HG02571 (cell line): ENCODE data around the gene RERG.

Experiments
- ATAC-seq: cut with Tn5 transposase; IDR thresholded peaks from one replicate; pipeline ENCODE4 v1.9.1; 2021; ENCODE audit warnings: mild to moderate bottlenecking, moderate library complexity; ENCODE audit not compliant: unreplicated experiment

Gene RERG

DNA sequence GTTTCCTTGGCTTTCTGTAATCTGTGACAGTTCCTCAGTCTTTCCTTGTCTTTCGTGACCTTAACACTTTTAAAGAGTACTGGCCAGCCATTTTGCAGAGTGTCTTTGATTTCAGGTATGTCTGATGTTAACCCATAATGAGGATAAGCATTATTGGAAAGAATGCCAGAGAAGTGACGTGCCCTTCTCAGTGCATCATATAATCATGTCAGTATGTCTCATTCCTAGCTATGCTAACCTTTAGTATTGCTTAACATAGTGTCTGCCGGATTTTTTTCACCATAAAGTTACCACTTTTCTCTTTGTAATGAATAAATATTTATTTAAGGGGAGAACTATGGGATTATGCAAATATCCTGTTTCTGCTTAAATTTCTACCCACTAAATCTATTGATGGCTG, 28.5 kb downstream of the RERG start:
- no peak for ATAC-seq

DNA sequence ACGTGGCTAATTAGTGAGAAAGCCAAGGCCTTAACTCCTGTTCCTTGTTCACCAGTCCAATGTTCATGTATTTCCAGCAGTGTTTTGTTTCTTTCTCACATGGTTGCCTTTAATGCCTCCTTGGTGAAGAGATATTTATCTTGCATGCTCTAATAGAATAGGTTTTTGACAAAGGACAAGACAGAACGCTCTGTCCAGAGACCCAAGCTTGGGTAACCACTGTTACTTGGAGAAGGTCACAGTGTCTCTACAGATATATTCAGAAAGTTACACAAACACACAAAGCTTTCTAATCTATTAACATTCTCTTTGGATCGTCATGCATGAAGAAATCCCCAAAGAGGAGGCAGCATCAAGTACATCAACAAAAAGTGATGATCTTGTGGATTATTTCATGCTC, 33.1 kb downstream of the RERG start:
- no peak for ATAC-seq

DNA sequence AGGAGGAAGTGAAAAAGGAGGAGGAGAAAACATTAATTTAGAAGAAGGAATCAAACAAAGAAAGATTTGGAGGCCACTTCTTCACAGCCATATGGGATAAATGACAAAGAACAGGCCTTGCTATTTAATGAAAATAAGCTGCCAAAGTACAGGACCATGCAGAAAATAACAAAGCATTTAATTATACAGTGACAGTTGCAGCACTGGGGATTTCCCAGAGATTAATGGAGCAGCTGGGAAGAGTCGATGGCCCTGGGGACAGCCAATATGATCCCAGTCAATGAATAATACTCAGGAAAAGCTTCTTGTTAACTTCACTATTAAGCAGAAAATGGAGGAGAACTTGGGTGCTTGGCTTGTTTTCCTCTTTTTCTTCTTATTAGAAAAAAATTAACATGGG, 34.6 kb downstream of the RERG start:
- ATAC-seq, result no peak

DNA sequence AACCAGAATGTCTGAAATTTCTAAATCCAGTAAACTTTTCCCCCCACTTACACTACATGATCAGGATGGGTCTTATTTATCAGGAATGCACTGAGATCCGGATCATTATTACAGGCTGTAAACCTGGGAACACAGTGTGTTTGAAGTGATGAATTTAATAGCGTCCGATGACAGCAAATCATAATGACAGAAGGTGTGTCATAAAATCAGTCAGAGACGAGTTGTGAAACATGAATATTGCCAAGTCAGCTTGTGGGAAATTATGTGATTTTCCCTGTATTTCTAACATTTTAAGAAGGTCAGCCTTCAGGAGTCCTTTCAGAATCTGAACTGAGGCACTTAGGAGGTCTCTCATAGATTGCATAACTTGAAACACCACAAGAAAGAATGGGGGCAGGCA, 36.7 kb downstream of the RERG start:
- no peak for ATAC-seq

DNA sequence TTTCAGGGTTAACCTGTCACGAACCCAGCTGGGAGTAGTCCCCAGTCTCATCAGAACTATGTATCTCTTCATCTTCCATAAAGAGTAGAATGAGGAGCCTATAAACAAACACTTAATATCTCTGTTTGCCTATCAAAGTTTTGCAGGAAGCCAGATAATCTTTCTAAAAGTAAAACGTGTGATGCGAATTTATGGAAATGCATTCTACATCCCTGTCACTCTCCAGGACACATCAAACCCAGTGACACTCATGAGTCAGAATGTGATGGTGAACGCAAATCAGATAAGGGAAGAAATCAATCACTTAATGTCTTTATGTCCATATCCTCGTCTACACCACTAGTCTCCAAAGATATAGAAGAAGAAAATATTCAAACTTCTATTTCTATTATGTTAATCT, 37.4 kb downstream of the RERG start:
- no peak for ATAC-seq

DNA sequence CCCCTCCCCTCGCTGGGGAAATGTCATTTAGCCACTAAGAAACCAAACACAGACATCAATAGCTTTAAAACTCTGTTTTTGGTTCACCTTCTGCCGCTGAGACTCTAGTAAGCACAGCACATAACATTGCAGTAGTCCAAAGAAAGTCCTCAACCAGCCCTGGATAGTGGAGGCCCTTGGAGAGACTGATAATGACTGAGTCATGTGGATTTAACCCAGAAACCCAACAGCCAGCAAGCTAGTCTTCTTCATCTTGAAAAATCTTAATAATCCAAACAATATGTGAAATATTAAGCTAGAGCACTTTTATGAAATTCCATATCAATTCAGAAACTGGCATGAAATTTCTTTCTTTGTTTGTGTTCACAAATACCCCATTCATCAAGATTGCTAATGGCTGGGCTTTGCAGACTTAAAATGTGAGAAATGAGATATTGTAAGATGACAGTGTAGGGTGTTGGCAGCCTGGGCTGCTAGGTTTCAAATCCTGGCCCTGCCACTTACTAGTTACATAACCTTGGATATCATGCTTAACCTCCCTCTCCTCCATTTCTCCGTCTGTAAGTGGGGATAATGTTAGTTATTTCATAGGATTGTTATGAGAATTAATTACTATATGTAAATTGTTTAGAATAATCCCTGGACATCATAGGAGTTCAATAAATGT, 40.1 kb downstream of the RERG start:
- no peak for ATAC-seq

DNA sequence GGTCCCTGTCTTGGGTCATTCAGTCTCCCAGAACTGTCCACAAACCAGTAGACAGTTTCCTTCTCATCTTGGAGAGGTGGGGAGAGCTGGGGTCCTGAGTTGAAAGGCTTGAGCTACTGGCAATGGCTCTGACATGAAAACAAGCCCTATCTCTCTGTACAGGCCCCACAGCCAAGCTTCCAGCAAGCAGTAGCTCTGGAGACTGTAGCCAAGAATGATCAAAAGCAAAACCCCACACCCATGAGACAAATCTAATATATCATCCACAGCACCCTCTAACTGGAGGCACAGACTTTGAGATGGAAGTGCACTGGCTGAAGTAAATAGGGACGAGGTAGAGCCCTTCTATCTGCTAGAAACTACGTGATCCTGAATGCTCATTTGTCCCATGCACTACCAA, 40.9 kb downstream of the RERG start:
- ATAC-seq, result no peak

DNA sequence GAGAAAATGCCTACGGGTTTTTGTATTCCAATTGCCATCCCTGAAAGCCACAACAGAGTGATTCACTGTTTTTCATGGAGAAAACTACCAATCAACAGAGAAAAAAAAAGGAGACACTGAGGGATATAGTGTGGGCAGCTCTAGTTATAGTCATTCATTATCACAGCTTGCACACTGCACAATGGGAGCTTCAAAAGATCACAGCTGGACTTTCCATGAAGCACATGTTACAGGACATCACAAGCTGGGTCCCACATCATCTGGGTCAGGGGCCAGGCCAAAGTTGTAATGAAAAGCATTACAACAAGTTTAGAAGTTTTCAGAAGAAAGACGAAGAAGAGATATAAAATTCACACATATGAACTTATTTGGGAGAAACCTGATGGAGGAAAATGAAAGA, 41.5 kb downstream of the RERG start:
- no peak for ATAC-seq

DNA sequence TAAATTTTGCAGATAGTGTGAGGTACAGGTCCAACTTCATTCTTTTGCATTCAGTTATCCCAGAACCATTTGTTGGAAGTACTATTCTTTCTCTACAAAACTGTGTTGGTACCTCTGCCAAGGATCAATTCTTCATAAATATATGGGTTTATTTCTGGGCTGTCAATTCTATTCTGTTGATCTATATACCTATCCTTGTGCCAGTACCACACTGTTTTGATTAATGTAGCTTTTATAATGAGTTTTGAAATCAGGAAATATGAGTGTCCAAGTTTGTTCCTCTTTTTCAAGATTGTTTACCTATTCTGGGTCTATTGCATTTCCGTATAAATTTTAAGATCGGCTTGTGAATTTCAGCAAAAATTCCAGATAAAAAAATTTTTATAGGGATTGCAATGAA, 48.1 kb downstream of the RERG start:
- no peak for ATAC-seq

DNA sequence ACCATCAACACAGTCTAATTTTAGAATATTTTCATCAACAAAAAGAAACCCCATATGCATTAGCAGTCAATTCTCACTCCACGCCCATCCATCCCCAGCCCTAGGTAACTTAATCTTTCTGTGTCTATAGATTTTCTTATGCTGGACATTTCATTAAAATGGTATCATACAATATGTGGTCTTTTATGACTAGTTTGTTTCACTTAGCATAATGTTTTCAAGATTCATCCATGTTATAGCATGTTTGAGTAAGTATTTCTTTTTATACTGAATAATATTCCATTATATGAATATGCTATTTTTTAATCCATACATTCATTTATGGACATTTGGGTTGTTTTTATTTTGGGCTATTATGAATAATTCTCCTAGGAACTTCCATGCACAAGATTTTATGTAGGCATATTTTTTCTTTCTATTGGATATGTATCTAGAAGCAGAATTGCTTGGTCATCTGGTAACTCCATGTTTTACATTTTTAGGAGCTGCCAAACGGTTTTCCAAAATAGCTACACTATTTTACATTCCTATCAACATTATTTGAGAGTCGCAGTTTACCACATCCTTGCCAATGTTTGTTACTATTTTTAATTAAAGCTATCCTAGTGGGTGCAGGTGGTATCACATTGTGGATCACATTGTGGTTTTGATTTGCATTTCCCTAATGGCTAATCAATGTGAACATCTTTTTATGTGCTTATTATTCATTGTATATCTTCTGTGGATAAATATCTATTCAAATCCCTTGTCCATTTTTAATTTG, 49.0 kb downstream of the RERG start:
- no peak for ATAC-seq

DNA sequence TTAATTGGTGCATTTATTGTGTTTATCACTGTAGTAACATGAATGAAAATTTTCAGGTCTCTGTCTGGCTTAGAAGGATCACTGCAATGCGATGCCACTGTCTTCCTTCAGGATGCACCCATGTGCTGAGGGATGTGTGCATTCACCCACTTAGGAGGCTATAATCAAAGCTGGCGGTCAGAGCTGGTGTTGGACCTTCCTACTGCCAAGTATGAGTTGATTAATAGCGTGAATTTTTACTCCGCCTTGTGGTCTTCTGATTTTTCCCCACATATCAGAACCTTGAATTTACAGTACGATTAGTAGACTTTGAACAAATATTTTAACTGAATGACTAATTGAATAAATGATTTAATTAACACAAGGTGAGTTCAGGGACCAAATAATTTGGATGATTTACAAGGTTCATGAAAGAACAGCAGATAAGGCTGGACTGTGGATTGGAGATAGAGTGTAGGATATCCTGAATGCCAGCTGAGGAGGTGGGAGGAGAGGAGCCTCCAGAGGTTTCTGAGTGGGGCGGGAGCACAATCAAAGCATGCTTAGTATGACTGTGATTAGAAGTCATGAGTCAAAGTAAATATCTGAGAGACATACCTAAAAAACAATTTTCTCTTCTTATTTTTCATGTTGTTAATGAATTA, 50.1 kb downstream of the RERG start:
- no peak for ATAC-seq

DNA sequence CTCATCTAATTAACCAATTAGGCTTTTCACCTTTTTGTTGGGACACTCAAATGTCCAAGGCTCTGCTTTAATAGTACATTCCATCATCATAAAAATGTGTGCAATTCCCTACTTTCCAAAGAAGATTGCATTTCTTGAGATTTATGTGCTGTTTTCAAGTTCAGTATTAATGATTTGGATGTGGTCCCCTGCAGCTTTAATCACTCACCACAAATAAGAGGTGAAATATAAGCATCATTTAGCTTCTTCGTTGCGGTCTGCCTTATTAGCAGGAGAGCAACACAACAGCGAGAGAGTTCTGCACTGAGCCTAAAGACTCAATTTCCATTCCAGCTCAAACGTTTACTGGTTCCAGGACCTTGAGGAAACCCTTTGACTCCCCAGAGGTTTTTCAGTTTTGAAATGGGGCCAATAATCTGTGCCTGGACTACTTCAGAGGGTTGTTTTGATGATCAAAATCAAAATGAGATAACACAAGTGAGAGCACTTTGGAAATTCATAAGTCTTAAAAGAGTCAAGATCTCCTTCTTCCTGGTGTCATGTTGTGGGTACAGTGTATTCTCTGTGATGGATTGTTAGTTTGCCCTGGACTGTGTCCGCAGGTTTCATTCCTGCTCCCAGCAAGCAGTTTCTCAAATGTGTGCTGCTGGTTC, 53.1 kb downstream of the RERG start:
- no peak for ATAC-seq

DNA sequence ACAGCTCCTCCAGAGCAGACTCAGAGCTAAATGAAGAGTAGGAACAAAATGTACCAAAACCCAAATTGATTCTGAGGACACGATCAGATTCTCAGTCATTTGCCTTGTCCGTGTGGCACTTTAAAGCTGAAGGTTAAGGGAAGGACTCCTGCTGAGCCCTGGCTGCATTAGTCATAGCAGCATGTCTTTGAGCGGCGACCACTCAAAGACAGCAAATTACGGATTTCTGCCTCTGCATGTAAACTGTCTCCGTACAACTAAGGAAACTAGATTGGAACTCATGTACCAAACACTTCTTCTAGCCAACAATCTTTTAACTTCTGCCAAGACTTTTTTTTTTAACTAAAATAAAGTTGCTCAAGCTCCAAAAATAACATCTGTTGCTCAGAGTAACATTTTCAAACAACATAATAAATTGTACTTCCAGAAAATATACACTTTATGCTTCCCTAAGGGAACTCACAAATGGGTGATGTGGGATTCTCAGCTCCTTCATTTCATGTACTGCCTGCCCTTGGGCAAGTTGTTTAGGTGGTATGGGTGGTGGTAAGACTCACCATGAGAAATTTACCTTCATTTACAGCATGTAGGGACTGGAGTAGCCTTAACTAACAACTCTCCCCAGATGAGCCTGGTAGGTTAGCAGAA, 56.1 kb downstream of the RERG start:
- no peak for ATAC-seq

DNA sequence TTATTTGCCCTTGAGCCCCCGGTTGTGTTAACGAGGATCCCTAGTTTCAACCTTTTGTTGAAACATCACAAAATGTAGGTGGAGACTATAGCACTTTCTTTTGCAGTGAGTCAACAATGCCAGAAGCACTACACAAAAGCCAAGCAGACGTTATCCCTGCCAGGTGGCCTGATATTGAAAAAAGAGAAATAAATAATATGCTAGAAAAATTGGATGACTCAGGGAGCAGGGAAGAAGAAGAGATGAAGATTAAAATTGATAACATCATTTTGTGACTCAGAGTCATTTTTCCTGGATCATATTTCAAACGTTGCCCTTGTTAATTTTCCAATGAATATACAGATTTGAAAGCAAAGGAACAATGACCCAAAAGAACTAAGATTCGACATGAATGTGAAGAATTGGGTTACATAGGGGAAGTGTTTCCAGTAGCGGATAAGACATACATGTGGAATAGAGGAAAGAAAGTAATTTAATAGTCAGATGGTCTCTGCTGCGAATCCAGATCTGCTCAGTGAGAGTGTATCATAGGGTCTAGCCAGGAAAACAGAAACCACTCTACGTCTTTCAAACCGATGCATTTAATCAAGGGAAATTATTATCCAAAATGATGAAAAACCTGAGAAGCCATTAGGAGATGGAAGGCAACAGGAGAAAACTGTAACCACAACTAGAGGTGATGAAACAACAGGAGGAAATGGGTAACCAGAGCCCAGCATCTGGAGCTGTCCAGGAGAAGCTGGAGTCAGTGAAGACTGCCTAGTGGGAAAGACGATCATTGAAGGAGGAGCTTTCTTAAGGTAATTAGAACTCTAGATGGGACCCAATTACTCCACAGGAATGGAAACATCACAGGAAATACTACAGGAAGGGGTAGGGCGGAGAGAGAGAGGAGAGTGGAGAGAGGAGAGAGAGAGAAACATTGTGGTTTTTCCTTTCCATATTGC, 57.9 kb downstream of the RERG start:
- ATAC-seq, result no peak

DNA sequence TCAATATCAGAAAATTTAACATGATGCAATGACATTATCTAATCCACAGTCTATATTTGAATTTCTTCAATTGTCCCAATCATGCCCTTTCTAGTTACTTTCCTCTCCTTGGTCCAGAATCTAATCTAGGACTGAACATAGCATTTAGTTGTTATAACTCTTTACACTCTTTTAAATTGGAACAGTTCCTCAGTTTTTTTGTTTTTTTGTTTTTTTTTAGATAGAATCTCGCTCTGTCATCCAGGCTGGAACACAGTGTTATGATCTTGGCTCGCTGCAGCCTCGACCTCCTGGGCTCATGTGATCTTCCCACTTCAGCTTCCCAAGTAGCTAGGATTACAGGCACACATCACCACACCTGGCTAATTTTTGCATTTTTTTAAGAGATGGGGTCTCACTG, 63.1 kb downstream of the RERG start:
- ATAC-seq, result no peak

DNA sequence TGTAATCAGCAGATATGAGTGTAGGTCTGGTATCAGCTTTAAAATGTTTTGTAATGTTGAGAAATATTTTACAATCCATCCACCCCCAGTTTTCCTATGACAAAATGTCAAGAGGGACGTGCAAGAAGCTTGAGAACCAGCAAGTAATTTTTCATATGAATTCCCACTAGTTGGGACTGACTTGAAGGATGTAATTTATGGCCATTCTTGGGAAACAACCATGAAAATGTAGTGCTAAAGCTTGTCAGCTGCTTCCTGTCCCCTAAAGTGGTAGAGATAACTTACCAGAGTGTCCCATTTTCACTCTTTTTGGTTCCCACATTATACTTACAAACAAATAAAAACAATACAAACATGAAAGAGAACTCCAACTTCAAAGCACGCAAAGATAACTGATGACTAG, 63.9 kb downstream of the RERG start:
- ATAC-seq, result no peak

DNA sequence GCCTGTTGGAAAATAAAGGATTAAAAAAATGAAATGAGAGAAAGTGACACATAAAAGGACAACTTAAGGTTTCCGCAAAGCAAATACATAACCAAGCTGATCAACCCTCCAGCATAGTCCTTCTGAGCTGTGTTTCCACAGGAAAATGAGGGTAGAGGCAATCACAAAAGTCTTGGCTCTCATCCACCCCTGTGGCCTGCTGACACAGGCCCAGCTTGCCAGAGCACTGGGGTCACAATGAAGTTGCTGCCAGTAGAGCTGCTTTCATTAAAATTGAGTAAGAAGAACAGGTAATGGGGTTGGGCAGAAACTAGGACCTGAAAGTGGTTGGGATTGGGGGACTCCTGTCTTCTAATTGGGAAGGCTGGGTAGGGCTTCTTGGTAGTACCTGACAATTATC, 65.9 kb downstream of the RERG start:
- no peak for ATAC-seq

DNA sequence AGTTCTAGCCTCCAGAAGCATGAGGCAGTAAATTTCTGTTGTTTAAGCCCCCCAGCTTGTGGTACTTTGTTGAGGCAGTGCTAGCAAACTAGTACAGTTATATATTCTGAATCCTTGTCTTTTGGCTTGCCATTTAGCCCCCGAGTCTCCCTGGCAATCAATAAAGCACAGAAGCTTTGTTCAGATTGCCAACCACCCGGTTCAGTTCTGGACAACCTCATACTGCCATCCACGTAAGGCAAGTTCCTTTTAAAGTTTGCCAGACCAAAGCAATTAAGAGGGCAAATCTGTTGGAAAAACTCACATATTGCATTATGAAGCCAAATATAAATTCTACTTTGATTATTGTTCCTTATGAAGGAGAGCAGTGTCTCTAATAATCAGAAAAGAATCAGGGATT, 67.1 kb downstream of the RERG start:
- ATAC-seq, result no peak

DNA sequence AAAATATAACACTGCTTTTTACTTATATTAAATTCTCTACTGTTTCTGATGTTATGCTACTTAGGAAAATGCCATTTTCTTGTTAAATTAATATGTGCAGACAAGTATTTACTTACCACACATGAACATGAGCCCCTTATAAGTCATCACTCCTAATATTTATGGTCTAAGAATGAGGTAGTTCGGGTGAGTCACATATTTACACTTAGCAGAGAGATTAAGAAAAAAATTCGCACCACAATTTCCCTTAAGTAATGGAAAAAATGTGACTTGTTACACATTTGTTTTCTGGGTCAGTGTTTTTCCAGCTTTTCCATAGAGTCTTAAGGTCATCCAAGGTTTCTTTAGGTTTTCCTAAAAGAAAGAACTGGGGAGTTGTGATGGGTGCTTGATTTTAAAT, 68.3 kb downstream of the RERG start:
- ATAC-seq, result no peak

DNA sequence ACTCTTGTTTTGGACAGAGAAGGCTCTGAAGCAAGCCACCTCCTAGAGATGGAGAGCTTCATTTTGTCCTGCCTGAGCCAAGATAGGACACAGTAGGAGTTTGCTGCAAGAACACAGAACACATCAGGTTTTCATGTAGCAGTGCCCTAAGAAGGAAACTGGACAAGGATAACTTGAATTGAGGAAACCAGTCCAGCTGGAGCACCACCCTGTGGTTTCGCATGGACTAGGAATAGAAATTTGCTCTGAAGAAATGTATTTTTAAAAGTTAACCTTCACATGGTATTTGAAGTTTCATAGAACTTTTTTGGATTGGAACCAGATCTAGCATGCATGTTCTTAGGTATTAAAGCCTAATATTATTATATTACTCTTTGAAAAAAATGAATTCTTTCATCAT, 68.8 kb downstream of the RERG start:
- no peak for ATAC-seq
